Measurements from ENCODE around the gene PIP4K2C. TPM values are rescaled to one million over a fixed set of nuclear protein-coding genes. Genes with fewer than 3 reads are reported as not detected.

The PIP4K2C gene
- total RNA-seq, 2 donors from 2014 or later: 37.4 to 51.1 TPM

- Histone ChIP-seq H3K36me3 (no peaks in the 10 kb centered on the region), H3K4me3 (peak within 1 kb of the TSS; percentile 99), H3K27ac (peak within 1 kb of the TSS; percentile 84 to 88), H3K9me3 (no peaks in the 10 kb centered on the region), H3K27me3 (replicated peaks; ENCODE audit: insufficient read depth) (peaks cover 11% of the 10 kb centered on the region), H3K4me1 (replicated peaks) (peaks cover 7% of the 10 kb centered on the region)
- under 1% methylated on average over 56 of the region's 56 CpGs for WGBS
- intact Hi-C loops (cut with DNase I): no loop called here
- TF ChIP-seq POLR2A (IDR thresholded peaks at IDR 0.05): peak; percentile 55
- TF ChIP-seq, protein P1, sequence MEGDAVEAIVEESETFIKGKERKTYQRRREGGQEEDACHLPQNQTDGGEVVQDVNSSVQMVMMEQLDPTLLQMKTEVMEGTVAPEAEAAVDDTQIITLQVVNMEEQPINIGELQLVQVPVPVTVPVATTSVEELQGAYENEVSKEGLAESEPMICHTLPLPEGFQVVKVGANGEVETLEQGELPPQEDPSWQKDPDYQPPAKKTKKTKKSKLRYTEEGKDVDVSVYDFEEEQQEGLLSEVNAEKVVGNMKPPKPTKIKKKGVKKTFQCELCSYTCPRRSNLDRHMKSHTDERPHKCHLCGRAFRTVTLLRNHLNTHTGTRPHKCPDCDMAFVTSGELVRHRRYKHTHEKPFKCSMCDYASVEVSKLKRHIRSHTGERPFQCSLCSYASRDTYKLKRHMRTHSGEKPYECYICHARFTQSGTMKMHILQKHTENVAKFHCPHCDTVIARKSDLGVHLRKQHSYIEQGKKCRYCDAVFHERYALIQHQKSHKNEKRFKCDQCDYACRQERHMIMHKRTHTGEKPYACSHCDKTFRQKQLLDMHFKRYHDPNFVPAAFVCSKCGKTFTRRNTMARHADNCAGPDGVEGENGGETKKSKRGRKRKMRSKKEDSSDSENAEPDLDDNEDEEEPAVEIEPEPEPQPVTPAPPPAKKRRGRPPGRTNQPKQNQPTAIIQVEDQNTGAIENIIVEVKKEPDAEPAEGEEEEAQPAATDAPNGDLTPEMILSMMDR (IDR thresholded peaks at IDR 0.05): no peak
- DNase-seq (ENCODE audit: low spot score): peak; percentile 95
Measured at GRCh38 chr12:57546438-57547287, 44.3 kb upstream of the PIP4K2C start, which contains the start of gene DCTN2. Gene DCTN2, minus strand, starts transcription at chr12:57547192. Its CDS starts 129 bp downstream, at chr12:57547063.

- Histone ChIP-seq H3K9me3 (no peaks in the 10 kb centered on the region), H3K27ac (peak overlapping the region in 1 of 2 donors; percentile 84), H3K4me1 (replicated peaks) (peaks cover 7% of the 10 kb centered on the region), H3K27me3 (replicated peaks; ENCODE audit: insufficient read depth) (peaks cover 11% of the 10 kb centered on the region), H3K36me3 (no peaks in the 10 kb centered on the region), H3K4me3 (peak overlapping the region; percentile 99)
- DNase-seq (ENCODE audit: low spot score): no peak
- 20% methylated on average over 9 of the region's 9 CpGs for WGBS
- intact Hi-C loops (cut with DNase I): no loop called here
- TF ChIP-seq, protein P1 (IDR thresholded peaks at IDR 0.05): no peak
- TF ChIP-seq POLR2AphosphoS5 (IDR thresholded peaks at IDR 0.05) (peak; percentile 95), POLR2A (IDR thresholded peaks at IDR 0.05) (no peak)
Measured at GRCh38 chr12:57547288-57548012, 43.5 kb upstream of the PIP4K2C start.

DNA sequence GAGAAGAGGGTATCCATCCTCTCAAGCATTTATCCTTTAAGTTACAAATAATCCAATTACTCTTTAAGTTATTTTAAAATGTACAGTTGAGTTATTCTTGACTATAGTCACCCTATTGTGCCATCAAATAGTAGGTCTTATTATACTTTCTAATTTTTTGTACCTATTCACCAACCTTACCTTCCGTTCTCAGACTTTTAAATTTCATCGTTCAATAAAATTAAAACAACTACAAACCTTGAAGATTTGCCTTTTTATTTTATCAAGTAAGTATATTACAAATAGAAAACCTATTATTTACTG lies 43.0 kb upstream of the PIP4K2C start:
- Histone ChIP-seq H3K9me3 (no peaks in the 10 kb centered on the region), H3K4me3 (no peak overlapping the region), H3K36me3 (no peaks in the 10 kb centered on the region), H3K27ac (no peak overlapping the region), H3K4me1 (replicated peaks) (peaks cover 7% of the 10 kb centered on the region), H3K27me3 (replicated peaks; ENCODE audit: insufficient read depth) (peaks cover 13% of the 10 kb centered on the region)
- 86% methylated on average over 2 of the region's 2 CpGs for WGBS
- DNase-seq (ENCODE audit: low spot score): no peak
- no peak for TF ChIP-seq POLR2A (IDR thresholded peaks at IDR 0.05)
- no peak for TF ChIP-seq POLR2AphosphoS5 (IDR thresholded peaks at IDR 0.05)
- TF ChIP-seq, protein P1 (IDR thresholded peaks at IDR 0.05): no peak
- intact Hi-C loops (cut with DNase I): no loop called here

DNA sequence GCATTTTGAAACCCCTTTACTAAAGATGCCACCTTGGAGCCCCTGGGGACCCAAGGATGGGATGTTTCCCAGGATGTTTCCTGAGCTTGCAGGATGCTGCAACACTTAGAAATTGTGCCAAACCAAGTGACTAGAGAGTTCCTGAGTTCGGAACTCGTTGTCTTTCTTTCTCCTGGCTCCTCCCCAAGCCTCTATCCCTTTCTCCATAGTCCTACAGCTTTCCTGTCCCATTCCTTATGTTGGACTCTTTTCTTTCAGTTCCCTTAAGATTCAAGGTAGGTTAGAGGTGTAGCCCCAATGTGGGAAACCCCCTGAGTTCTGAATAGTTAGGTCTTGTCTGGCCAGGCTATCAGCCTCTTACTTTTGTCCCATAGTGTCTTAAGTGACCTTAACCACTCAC lies 42.5 kb upstream of the PIP4K2C start:
- Histone ChIP-seq H3K4me3 (no peak overlapping the region), H3K27ac (no peak overlapping the region), H3K4me1 (replicated peaks) (peaks cover 7% of the 10 kb centered on the region), H3K27me3 (replicated peaks; ENCODE audit: insufficient read depth) (peaks cover 13% of the 10 kb centered on the region), H3K9me3 (no peaks in the 10 kb centered on the region), H3K36me3 (no peaks in the 10 kb centered on the region)
- intact Hi-C loops (cut with DNase I): no loop called here
- no peak for DNase-seq (ENCODE audit: low spot score)
- WGBS: 27% methylated on average over 2 of the region's 2 CpGs
- TF ChIP-seq POLR2AphosphoS5 (IDR thresholded peaks at IDR 0.05) (no peak), POLR2A (IDR thresholded peaks at IDR 0.05) (no peak)
- TF ChIP-seq, protein P1 (IDR thresholded peaks at IDR 0.05): no peak

Measured in prostate gland (tissue), 2 donors.